AG10803 (cell line): Measurements from ENCODE around the gene FRS3.
A peak's percentile ranks its signal among the peaks of the same experiment; 100 is the strongest.
"Not testable (repeated sequence)": the region's sequence is repeated elsewhere in the genome, so short reads cannot be mapped to it uniquely, and the experiment has no call there.

Experiments used
- DNase-seq: peaks from one replicate; pipeline ENCODE4 v3.0.0; 2010; ENCODE audit warnings: low read depth
- H3K4me3 ChIP-seq: 2 replicates; pipeline ENCODE4 v1.5.1; 2011; ENCODE audit warnings: mild to moderate bottlenecking, low read length, control low read depth
- CTCF ChIP-seq: conservative IDR thresholded peaks from 2 replicates; pipeline ENCODE4 v1.5.1; 2011; ENCODE audit warnings: mild to moderate bottlenecking, low read length, control low read depth, inconsistent platforms

The FRS3 gene

GRCh38 chr6:41768545-41769308 is 11.0 kb downstream of the FRS3 start:
- DNase-seq: no peak
- no peak overlapping the region for H3K4me3 ChIP-seq
- no peak for TF ChIP-seq CTCF

GRCh38 chr6:41767112-41767833 is 12.4 kb downstream of the FRS3 start:
- no peak for TF ChIP-seq CTCF
- peak; percentile 82 for DNase-seq

GRCh38 chr6:41766043-41766664 is 13.5 kb downstream of the FRS3 start:
- not testable (repeated sequence) for H3K4me3 ChIP-seq, DNase-seq

More at GRCh38 chr6:41767112-41767833, 12.4 kb downstream of the FRS3 start:
- H3K4me3 ChIP-seq: no peak overlapping the region

GRCh38 chr6:41763470-41763869 is 16.2 kb downstream of the FRS3 start:
- no peak for DNase-seq
- no peak for TF ChIP-seq CTCF
- no peak overlapping the region for H3K4me3 ChIP-seq

- DNase-seq: no peak
- no peak overlapping the region for H3K4me3 ChIP-seq
- no peak for TF ChIP-seq CTCF
These were observed 19.7 kb downstream of the FRS3 start for GRCh38 chr6:41759905-41760579.

- DNase-seq: no peak
- TF ChIP-seq CTCF: no peak
- H3K4me3 ChIP-seq: no peak overlapping the region
These were observed 20.4 kb downstream of the FRS3 start for GRCh38 chr6:41759106-41759904.

- TF ChIP-seq CTCF: no peak
- H3K4me3 ChIP-seq: no peak overlapping the region
- no peak for DNase-seq
These were observed 21.1 kb downstream of the FRS3 start for GRCh38 chr6:41758641-41759035.
